H4 (cell line): ENCODE measurements around the gene RAI1. TPM values are rescaled to one million over a fixed set of nuclear protein-coding genes. Genes with fewer than 3 reads are reported as not detected.
"Not testable (repeated sequence)": the region's sequence is repeated elsewhere in the genome, so short reads cannot be mapped to it uniquely, and the experiment has no call there.

ENCODE experiments used
- DNase-seq: peaks from one replicate; pipeline ENCODE4 v3.0.0-alpha.2; 2015; ENCODE audit warnings: low spot score
- total RNA-seq: library from RNA; depleted of rRNA; stranded (reverse); fragments of >200 nt; shearing (Covaris generic); gene quantifications from 2 replicates; pipeline ENCODE4 v1.2.3, GENCODE V29; 2014

Gene RAI1
- total RNA-seq, 1 experiment from 2014 or later: 2.4 TPM

DNA sequence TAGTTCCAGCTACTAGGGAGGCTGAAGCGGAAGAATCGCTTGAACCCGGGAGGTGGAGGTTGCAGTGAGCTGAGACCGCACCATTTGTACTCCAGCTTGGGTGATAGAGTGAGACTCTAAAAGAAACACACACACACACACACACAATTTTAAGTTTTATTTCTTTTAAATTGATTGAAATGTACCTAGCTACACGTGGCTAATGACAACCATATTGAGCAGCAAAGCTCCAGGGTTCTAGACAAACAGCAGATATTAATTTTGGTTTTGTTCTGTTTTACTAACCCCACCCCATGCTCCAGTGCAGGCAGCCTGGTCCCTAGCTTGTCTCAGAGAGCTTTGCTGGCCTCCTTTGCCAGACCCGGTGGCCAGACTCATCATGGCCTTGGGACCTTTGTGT, 16.0 kb upstream of the RAI1 start:
- DNase-seq: no peak

DNA sequence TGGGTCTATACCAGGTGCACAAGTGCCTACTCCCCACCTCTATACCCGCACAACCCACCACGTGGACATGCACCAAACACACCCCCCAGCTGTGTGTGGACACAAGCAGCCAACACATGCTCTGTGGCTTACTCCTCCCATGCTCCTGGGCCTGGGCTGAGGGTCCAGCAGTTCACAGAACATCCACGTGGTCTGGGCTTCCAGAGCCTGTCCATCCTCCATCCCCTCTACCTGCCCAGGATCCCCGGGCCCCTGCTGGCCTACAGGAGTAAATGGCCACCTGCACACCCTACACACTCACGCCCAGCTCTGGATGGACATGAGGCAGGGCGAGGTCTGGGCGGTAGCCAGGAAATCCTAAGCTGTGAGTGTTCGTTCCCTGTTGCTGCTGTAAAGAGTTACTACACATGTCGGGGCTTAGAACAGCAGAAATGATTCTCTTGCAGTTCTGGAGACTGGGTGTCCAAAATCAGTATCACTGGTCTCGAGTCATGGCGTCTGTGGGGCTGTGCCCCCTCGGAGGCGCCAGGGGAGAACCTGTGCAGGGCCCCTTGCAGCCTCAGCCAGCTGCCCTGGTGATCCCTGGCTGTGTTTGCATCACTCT, 15.0 kb upstream of the RAI1 start:
- no peak for DNase-seq

DNA sequence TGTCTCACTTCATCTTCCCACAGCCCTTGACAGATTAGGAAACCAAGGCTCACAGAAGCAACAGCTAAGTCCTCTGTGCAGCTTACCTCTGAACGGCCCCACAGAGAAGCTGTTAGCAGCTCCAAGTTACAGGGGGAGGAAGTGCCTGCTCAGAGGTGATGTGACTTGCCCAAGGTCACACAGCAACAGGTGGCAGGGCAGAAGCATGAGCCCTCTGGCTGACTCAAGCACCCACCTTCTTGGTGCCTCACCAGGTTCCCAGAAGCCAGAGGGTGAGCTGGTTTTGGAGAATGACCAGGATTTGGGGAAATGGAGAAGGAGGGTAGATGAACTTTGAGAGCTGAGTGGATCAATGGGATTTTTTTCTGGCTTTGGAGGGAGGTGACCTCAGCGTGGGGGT, 14.0 kb upstream of the RAI1 start:
- no peak for DNase-seq

DNA sequence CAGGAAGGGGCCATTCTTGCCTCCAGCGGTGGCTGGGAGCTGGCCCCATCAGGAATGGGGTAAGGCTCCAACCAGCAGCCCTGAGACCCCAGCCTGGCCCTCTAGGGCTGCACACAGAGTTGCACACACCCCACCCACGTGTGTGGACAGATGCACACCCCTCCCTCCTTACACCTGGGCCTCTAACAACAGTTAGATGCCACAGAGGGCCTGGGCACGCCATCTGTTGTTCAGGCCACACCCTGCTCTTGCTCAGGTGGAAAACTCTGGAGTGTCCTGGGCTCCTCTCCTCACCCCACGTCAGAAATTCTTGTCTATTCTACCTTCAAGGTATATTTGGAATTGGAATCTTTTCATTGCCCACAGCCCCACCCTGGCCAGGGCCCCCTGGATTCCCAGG, 13.3 kb upstream of the RAI1 start:
- DNase-seq: no peak

DNA sequence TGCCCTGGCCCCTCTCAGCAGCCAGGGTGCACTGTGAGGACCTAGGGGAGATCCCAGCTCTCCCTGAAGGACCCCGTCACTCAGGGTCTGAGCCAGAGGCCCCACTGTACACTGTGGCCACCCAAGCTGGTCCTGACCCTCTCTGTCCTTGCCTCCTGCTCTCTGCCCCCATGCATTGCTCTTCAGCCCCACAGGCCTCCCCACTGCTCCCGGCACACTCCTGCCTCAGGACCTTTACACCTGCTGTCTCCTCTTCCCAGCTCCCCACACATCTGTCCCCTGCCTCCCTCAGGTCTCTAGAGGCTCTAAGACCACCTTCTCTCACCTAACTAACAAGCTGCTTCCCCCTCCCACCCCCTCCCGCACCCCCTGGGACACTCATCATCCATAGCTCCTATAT, 12.9 kb upstream of the RAI1 start:
- no peak for DNase-seq

DNA sequence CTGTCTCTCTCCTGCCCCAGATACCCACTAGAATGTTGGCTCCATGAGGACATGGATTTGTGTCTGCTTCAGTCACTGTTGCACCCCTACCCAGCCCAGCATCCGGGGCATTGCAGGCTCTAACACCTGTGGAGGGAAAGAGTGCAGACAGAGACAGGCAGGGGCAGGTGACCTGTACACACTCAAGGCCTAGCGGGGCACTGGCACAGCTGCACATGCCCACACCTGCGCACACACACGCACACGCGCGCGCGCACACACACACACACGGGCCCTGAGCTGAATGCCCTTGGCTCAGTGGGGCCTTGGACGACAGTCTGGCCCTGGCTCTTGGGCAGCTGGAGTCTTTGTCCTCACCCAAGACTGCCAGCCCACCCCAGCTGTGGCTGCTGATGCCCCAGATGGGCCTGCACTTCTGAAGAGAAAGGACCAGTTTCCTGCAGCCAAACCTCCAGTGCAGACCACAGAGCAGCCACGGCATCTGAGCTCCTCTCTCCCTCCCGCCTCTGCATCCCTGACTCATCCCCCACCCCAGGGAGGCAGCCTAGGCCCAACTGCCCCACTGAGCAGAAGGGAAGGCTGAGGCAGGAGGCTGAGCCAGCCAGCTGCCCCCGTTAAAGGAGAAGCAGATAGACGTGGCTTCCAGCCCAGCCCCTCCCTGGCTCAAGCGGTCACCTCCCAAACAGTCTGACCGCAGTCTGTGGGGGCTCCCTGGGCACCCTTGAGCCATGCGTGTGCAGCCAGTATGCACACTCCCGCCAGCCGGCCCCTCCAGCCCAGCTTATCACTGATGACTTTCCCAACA, 12.3 kb upstream of the RAI1 start:
- DNase-seq: no peak

DNA sequence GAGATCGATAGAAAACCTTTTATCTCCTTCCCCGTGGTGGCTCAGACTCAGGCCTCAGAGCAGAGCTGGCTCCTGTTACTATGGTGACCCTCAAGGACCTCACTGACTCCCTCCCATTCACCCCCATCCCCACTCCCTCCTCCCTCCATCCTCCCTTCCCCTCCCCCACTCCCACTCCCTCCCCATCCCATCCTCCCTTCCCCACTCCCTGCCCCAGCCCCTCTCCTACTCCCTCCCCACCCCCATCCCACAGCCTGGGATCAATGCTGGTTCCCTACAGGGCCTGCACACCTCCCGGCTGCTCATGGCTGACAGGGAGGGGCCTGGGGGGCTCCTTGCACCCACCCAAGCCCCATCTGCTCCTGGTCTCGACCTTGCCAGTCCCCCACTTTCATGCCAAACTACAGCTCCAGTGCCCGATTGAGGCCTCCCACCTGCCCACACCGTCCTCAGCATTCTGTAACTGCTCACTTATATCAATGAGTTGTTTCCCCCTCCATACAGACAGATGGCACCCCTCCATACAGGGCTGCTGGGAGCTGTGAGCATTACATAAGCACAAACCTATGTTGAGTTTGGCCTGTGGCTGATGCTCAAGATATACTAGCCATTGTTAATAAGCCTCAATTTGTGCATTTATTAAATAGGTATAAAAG, 11.6 kb upstream of the RAI1 start:
- DNase-seq: no peak

DNA sequence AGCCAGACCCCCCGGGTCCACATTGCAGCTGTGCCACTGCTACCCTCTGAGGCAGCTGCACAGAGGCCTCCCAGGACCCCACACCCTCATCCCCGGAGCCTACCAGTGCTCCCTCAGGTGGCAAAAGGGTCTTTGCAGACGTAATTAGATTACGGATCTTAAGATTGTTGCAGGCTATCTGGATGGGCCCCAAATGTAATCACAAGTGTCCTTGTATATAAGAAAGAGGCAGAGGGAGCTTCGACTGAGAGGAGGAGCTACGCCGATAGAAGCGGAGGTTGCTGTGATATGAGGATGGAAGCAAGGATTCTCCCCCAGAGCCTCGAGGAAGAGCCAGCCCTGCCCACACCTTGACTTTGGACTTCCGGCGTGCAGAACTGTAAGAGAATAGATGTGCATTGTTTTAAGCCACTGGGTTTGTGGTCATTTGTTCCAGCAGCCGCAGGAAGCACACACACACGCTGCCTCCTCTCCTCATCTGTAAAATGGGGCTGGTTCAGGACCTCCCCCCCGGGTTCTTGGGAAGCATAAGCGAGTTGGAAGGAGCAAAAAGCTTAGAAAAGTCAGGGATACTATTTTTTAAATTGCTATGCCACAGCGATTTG, 10.5 kb upstream of the RAI1 start:
- no peak for DNase-seq

DNA sequence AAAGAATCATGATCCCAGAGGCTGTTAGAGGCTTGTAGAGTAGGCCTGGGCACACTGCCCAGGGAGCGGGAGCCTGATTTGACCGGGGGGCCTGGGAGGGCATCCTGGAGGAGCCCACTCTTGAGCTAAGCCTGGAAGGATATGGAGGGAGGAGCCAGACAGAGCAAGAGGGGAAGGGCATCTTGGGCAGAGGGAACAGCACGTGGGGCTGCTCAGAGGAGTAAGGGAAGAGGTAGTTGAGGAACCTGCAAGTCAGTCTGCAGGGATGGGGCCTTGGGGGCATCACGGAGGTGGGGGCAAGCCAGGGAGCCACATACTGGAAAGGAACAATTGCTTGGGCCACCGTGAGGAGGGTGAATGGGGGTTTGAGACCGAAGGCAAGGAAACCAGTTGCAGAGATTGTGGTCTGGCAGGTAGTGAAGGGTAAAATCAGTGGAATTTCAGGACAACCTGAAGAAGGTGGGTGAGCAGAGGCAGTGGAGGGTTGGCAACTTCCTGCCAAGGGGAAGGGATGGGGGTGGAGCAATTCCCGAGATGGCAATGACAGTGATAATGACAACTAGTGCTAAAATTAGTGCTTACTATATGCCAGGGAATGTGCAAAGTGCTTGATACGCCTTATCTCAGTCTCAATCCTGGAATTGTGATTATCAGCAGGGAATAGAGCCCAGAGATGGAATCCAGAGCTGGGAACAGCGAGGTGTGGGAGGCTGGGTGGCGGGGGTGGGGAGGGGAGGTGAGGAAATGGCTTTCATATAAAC, 9.7 kb upstream of the RAI1 start:
- no peak for DNase-seq

DNA sequence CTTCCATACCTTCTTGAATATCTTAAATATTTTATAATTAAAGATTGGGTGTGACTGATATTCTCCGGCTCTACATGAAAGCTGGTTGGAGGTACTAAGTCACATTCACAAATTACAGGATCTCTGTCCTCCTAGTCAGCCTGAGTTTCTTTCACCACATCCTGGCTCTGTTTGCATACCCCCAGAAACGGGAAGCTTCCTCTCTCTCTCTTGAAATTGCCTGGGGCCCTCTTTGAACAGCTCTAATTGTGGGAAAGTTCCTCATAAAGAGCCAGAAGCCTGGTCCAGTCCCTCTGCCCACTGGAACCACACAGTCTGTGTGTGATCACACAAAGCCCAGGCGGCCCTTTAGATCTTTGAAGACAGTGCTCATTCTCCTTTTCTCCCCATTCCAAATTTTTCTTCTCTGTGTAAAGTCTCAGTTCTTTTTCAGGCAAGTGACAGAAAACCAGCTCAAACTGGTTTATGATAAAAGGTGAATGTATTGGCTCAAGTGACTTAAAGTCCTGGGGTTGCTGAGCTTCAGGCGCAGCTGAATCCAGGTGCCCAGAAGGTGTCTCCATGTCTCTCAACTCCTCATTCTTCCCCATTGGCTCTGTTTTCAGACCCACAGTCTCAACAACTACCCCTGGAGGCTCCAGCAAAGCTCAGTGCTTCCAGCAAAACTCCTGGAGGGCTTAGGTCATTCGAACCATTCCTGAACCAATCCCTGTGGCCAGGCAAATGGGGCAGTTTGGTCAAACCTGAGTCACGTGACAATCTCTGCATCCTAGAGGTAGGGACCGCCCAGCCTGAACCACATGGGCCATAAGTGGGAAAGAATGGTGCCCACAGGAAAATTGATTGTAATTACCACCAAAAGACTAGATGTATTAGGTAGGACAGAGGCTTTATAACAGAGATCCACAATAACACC, 8.5 kb upstream of the RAI1 start:
- DNase-seq: peak; percentile 29

DNA sequence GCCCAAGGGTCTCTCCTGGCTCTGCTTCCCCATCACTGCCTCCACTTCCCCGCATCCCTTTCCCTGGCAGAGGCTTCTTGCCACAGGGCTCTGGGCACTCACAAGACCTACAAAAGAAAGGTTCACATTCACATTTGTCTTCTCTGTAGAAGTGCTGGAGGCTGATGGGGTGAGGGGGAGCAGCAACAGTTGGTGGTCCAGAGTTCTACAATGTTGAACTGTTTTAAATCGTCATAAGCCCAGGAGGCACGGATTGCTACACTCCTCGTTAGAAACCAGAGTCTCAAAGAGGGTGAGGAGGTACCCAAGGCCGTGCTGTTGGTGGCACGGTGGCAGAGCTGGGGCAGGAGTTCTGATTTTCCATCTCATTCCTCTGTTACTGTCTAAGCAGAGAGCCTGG, 5.8 kb upstream of the RAI1 start:
- no peak for DNase-seq

DNA sequence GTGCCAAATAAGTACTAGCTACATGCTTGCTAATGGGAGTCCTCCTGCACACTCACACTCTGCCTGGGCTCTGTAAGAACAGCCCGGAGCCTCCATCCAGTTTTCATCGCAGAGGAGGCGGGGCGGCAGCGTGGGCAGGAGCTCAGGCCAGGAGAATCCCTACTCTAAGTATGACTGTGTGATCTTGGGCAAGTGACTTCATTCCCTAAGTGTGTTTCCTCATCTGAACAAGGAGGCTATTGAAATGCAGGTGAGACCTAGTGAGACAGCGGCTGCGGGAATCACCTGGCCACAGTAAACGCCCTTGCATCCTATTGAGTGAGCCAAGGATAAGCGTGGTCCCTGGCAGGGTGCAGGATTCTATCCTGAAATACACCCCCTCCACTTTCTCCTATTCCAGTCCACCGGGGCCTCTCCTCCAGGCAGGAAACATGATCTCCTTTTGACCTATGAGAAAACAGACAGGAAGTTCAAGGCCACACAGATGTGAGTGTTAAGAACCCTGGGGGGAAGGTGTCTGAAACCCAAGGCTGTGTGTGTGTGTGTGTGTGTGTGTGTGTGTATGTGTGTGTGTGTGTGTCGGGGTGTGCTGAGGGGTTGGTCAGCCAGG, 5.2 kb upstream of the RAI1 start:
- DNase-seq: peak; percentile 75

DNA sequence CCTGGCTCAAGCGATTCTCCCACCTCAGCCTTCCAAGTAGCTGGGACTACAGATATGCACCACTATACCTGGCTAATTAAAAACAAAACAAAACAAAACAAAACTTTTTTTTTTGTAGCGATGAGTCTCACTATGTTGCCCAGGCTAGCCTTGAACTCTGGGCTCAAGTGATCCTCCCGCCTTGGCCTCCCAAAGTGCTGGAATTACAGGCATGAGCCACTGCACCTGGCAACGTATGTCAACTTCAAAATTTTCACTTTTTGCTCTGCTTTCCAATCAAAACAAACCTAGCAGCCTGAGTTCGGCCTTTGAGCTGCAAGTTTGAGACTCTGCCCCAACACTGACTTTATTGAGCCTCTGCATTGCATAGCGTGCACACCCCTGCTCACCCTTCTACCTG, 4.5 kb upstream of the RAI1 start:
- no peak for DNase-seq

DNA sequence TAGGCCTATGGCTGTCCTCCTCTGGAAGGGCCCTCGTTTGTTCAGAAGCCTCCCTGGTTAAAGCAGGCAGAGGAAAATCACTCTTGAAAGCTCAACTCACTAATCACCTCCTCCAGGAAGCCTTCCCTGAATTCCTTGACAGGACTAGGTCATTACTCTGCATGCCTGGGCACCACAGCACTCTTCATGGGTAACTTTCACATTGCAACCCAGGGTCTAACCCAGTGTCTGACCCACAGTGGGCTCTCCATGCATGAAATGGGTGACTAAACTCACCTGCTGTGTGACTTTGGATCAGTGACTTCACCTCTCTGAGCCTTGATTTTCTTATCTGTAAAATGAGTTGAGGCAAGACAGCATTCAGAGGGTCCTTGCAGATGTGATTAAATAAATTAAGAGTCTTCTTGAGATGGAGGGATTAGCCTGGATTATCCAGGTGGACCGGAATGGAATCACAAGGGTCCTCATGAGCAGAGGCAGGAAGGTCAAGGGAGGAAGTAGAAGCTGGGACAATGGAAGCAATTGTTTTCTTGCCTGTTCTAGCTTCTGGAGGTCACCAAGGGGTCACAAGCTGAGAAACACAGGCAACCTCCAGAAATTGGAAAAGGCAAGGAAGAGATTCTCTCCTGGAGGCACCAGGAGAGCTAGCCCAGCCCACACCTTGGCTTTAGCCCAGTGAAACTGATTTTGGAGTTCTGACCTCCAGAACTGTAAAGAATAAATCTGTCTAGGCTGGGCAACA, 3.8 kb upstream of the RAI1 start:
- DNase-seq: no peak

DNA sequence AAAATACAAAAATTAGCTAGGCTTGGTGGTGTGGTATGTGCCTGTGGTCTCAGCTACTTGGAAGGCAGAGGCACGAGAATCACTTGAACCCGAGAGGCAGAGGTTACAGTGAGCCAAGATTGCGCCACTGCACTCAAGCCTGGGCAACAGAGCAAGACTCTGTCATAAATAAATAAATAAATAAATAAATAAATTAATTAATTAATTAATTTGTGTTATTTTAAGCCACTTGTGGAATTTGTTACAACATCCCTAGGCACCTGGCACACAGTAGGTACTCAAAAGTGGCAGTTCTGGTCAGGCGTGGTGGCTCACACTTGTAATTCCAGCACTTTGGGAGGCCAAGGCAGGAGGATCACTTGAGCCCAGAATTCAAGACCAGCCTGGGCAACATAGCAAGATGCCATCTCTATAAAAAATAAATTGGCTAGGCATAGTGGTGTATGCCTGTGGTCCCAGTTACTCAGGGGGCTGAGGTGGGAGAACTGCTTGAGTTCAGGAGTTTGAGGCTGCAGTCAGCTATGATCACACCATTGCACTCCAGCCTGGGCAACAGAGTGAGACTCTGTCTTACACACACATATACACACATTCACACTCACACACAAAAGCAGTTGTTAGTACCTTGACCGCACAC, 3.1 kb upstream of the RAI1 start:
- not testable (repeated sequence) for DNase-seq

DNA sequence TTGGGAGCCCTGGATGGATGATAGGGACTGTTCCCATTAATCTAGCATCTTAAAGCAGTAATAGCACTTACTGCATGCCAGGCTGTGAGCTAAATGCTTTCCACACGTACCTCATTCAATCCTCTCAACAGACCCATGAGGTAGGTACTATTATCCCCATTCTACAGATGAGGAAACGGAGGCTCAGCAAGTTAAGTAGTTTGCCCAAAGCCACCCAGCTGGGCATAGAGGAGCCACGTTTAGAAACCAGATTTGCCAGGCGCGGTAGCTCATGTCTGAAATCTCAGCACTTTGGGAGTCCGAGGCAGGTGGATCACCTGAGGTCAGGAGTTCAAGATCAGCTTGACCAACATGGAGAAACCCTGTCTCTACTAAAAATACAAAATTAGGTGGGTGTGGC, 2.0 kb upstream of the RAI1 start:
- no peak for DNase-seq

DNA sequence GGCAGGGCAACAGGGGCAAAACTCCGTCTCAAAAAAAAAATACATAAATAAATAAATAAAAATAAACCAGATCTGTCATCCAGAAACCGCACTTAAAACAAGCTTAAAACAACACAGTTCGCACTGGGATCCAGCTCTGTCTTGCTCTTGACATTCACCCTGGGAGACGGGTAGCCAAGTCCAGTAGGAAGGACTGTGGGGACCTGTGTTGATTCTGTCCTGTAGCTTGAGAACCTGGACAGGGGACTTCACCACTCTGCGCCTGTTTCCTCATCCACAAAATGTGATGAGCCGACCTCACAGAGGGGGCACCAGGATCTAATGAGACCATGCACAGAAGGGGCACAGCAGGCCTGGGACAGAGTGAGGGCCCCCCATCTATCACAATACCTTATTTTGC, 1.5 kb upstream of the RAI1 start:
- DNase-seq: no peak

DNA sequence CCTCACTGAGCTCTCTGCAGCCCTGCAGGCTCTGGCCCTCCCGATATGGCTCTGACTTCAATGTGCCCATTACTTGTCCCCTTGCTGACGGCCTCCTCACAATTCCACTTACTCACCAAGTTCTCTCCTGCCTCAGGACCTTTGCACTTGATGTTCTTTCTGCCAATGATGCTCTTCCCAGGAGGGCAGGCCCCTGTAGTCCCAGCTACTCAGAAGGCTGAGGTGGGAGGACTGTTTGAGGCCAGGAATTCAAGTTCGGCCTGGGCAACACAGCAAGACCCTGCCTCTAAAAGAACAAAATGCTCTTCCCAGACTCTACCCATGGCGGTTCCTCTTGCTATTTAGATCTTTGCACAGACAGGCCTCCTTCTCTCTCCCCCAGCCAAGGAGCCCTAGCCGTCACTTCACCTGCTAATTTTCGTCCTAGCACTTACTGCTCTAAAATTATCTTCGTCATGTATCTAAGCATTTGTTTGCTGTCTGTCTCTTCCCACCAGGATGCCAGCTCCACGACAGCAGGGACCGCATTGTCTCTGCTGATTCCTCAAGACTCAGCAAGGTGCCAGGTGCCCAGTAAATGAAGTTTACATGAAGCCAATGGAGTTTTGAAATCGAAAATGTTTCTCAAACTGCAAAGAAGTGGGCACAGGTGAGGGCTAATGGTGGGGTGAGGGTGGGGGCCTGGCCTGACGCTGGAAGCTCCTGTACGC, 626 bp upstream of the RAI1 start:
- no peak for DNase-seq
